ENCODE data around the gene BCKDHB.

The BCKDHB gene

GRCh38 chr6:80380566-80380965 is 274.1 kb downstream of the BCKDHB start:
- Histone ChIP-seq H3K4me1 (ENCODE audit: control insufficient read depth in 1 of 2, insufficient read depth in 1 of 2, low read depth in 1 of 2, low read length in 1 of 2) (no peaks in the 10 kb centered on the region), H3K27me3 (no peaks in the 10 kb centered on the region), H3K9me3 (no peaks in the 10 kb centered on the region), H3K27ac (no peak overlapping the region), H3K36me3 (no peaks in the 10 kb centered on the region), H3K4me3 (ENCODE audit: low read depth in 1 of 2, low read length in 1 of 2) (no peak overlapping the region)
- TF ChIP-seq CTCF (IDR thresholded peaks at IDR 0.05), result no peak

- Histone ChIP-seq H3K27ac (no peak overlapping the region), H3K4me1 (ENCODE audit: control insufficient read depth in 1 of 2, insufficient read depth in 1 of 2, low read depth in 1 of 2, low read length in 1 of 2) (no peaks in the 10 kb centered on the region), H3K27me3 (no peaks in the 10 kb centered on the region), H3K4me3 (ENCODE audit: low read depth in 1 of 2, low read length in 1 of 2) (no peak overlapping the region), H3K9me3 (no peaks in the 10 kb centered on the region), H3K36me3 (no peaks in the 10 kb centered on the region)
- TF ChIP-seq CTCF (IDR thresholded peaks at IDR 0.05), result no peak
Observed at GRCh38 chr6:80382811-80383210, 276.3 kb downstream of the BCKDHB start.

- H3K4me1 ChIP-seq (ENCODE audit: control insufficient read depth in 1 of 2, insufficient read depth in 1 of 2, low read depth in 1 of 2, low read length in 1 of 2), result no peaks in the 10 kb centered on the region
Observed at GRCh38 chr6:80388507-80388906, 282.0 kb downstream of the BCKDHB start.

More at GRCh38 chr6:80388507-80388906, 282.0 kb downstream of the BCKDHB start:
- Histone ChIP-seq H3K4me3 (ENCODE audit: low read depth in 1 of 2, low read length in 1 of 2) (no peak overlapping the region), H3K27me3 (no peaks in the 10 kb centered on the region), H3K36me3 (no peaks in the 10 kb centered on the region), H3K9me3 (no peaks in the 10 kb centered on the region), H3K27ac (no peak overlapping the region)
- no peak for TF ChIP-seq CTCF (IDR thresholded peaks at IDR 0.05)

Data from neutrophil (primary cell).